HG03139 (cell line): ENCODE data around the gene UBE4B.
"Not testable (repeated sequence)": the region's sequence is repeated elsewhere in the genome, so short reads cannot be mapped to it uniquely, and the experiment has no call there.

ENCODE experiments used
- ATAC-seq: cut with Tn5 transposase; IDR thresholded peaks from one replicate; pipeline ENCODE4 v1.9.1; 2021; ENCODE audit not compliant: unreplicated experiment

Gene UBE4B

DNA sequence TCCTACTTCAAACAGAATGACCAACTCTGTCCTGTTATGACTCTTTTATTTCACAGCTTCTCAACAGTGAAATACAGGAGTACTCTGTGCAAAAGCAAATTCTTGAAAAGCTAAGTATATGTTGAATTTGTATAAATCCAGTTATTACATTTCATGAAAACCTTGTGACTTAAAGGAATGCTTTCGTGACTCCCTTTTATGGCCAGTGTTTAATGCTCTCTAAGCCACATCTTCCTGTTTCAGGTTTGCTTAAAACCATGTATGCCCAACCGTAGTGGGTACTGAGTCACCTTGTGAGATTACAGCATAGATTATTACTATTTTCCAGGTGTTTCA is 137.4 kb downstream of the UBE4B start:
- ATAC-seq, result no peak

DNA sequence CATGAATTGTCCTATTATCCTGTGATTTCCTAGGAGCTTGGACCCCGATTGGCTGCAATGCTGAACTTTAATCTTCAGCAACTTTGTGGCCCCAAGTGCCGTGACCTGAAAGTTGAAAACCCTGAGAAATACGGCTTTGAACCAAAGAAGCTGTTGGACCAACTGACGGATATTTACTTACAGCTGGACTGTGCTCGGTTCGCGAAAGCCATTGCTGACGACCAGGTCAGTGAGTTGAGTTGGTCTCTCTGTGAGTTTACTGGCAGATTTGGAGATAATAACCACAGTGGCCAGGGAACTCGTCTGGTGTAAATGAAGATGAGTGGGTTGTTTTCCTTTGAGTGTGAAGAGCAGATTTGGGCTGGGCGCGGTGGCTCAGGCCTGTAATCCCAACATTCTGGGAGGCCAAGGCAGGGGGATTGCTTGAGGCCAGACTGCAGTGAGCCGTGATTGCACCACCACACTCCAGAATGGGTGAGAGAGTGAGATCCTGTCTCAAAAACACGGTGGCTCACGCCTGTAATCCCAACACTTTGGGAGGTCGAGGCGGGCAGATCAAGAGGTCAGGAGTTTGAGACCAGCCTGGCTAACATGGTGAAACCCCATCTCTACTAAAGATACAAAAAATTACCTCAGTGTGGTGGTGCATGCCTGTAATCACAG is 138.5 kb downstream of the UBE4B start:
- ATAC-seq, result no peak

DNA sequence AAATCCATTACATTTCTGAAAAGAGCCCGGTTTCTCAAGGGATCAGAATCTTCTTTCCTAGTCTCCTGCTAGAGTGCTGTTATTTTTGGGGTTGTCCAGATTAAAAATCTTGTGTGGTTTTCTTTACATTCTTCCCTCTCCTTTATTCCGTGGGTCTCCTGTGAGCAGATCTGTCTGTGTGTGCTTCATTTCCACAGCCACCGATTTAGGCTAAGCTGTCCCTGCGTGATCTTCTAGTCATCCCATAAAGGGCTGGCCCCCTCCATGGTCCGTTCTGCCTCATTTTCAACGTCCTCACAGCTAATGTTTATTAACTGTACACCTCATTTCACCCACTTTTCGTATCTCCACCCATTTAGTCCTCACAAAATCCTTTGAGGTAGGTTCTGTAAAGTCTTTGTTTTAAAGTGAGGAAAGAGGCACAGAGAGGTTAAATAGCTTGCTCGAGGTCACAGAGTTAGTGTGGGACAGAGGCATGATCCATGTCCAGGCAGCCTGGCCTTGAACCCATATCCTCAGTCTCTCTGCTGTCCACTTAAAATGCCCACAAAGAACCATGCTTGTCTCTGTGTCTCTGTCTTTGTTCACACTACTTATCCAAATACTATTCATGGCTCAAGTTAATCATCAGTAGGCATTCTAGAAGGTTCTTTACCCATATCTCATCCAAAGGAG is 139.4 kb downstream of the UBE4B start:
- ATAC-seq, result no peak

DNA sequence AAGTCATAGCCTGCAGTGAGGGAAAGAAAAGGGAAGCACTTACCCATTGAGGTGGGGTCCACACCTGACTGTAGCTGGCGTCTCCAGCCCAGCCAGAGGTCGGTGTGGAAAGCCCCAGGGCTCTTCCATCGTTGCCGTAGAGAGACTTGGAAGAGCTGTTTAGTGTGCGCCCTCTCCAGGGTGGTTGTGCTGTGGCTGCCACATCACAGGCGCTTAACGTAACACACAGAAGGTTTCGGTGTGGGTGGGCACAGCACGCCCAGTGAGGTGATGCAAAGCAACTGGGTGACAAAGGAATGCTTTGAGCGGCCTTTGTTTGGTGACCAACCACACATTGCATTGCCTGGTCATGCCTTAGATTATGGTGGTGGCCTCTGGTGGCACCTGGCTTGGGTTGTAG is 140.8 kb downstream of the UBE4B start:
- ATAC-seq, result no peak

DNA sequence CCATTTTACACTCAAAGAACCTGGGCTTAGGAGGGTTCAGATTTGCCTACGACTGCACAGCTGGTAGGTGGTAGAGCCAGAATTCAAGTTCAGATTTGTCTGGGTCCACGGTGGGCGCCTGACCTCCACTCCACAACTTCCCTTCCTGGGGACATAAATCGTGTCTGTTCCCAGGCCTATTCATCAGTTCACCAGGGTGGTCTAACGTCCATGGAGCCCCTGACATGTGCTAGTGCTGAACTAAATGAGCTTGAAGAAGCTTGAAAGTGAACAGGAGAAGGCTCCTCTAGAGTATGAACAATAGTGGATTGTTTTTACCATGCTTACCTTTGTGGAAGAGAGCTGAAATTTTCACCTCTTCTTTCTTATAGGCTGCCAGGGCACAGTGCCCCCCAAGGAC is 145.1 kb downstream of the UBE4B start:
- no peak for ATAC-seq

DNA sequence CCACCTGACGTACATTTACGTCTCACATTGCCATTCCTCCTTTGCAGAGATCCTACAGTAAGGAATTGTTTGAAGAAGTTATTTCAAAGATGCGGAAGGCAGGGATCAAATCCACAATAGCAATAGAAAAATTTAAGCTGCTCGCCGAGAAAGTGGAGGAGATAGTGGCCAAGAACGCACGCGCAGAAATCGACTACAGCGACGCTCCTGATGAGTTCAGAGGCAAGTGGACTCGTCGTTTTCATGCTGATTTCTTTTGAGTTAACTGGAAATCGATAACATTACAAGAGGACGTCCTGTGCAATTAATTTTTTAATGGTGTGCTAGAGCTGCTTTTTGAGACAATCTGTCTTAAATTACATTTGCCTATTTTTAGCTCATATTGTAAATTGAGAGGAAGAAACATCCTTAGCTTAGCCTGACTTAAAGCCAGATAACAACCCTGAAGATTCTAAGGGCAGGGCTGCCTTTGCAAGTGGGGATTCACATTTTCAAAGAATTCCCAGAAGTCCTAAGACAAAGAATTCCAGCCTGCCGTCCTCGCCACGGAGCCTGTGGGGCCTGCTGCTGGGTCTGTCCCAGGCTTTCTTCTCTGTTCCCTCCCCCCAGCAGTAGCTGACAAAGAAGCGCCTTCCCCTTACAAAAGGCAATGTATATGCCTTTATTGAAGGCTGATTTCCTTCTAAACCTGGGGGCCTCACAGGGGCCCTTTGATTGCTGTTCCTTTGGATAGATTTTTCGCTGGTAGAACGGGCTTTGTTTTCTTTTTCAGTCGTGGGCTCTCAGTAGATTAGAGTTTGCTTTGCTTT is 146.0 kb downstream of the UBE4B start:
- ATAC-seq, result no peak

DNA sequence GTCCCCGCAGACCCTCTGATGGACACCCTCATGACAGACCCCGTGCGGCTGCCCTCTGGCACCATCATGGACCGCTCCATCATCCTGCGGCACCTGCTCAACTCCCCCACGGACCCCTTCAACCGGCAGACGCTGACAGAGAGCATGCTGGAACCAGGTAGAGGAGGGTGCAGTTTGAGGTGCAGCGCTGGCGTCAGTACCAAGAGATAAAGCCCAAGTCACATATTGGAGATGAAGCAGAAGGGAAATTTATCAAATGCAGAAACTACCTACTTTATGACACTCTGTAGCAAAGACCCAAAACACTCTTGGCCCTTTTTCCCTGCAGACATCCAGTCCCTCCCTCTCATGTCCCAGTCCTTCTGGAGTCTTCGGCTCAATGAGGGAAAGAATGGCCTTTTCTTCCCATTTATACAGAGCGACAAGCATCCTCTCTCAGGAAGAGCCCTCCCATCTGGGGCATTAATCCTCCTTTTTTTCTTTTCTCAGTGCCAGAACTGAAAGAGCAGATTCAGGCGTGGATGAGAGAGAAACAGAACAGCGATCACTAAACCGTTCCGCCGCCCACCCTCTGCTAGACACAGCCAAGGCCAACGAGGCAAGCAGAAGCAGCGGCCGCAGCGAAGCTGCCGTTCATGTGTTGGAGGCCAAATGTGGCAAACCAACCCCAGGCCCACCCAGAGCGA is 146.8 kb downstream of the UBE4B start:
- no peak for ATAC-seq

DNA sequence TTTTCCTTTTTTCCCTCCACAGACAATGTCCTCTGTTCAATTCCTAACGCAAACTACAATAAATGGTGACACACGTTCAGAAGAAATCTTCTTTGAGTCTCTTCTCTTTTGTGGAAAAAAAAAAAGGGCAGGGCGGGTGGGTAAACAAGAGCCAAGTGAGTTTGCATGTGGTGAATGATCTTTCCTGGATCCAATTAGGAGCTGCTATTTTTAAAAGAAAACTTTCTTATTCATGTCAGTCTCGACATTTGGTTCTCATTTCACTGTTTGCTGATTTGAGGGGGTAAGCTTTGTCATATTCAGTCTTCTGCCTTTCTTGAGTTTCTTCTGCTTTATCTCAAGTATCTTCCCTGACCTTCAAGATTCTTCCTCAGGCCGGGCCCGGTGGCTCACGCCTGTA is 148.4 kb downstream of the UBE4B start:
- ATAC-seq, result no peak

DNA sequence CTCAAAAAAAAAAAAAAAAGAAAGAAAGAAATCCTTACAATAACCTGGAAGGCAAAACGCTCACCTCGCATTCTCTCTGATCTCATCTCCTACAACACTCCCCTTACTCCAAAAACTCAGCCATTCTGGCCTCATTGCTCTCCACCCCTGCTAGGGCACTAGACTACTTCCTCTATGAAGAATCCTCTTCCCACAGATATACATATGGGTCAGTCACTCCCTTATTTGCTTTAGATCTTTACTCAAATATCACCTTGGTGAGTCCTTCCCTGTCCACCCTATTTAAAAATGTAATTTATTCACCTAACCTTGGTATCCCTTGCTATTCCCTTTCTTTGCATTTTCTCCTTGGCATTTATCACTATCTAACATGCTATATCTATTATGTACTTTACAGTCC is 153.0 kb downstream of the UBE4B start:
- no peak for ATAC-seq

DNA sequence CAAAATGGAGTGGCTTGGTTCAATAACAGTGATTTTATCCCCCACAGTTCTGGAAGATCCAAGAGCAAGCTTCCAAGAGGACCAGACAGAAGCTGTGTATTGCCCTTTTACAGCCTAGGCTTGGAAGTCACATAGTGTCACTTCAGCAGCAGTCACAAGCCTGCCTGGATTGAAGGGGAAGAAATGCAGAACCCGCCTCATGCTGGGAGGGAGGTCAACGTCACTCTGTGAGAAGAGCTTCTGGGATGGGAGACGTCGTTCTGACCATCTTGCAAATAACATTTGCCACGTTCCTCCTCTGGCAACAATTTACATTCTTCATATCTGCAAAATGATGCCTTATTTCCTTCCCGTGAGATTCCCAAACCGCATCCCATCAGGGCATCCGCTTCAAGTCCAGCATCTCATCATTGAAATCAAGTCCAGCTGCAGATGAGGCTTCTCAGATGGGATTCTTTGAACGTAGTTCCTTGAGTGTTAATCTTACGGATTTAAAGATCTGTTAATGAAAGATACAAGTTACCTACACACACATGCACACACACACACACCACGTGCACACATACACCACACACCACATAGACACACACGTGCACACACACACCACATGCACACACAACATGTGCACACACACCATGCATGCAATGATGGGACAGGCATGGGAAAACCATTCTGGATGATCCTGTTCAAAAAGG is 153.7 kb downstream of the UBE4B start:
- no peak for ATAC-seq

DNA sequence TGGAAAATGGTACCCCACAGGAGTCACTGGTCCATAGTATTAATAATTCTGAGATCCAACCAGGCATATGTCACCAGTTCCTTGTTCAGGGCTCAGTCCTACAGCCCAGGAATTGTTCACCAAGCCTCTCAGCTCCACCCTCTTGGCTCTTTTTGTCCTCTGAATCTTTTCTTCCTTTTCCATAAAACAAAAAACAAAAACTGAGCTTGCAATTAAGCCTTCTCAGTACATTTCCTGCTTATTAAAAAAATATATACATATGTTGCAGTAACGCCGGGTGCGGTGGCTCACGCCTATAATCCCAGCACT is 154.2 kb downstream of the UBE4B start:
- no peak for ATAC-seq

DNA sequence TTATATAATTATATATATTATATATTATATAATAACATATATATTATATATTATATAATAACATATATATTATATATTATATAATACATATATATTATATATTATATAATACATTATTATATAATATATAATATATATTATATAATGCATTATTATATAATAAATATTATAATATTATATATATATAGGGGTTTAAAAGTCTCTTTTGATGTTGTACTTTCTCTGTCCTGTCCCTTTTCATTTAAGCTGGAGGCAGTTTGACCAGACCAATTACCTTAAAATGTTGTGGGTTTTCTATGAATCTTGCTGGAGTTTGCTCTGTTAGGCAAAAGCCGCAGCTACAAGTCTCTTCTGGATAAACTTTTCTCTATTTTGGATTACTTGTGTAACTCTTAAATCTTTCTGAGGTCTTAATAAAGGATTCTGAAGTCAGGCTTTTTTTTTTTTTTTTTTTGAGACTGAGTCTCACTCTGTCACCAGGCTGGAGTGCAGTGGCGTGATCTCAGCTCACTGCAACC is 155.4 kb downstream of the UBE4B start:
- no peak for ATAC-seq

DNA sequence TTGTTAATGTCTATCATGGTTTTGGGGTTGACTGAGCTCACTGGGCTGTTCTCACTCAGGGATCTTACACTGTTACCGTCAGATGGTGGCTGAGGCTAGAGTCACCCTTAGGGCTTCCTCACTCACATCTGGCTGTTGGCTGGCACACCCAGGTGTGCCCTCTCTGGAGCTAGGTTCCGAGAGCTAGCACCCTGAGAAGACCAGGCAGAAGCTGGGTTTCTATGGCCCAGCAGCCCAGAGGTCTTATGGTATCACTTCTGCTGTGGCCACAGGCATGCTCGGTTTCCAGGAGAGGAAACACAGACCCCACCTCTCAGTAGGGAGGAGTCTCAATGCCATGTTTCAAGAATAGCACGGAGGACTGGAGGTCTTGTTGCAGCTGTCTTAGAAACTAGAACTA is 156.9 kb downstream of the UBE4B start:
- ATAC-seq, result no peak

DNA sequence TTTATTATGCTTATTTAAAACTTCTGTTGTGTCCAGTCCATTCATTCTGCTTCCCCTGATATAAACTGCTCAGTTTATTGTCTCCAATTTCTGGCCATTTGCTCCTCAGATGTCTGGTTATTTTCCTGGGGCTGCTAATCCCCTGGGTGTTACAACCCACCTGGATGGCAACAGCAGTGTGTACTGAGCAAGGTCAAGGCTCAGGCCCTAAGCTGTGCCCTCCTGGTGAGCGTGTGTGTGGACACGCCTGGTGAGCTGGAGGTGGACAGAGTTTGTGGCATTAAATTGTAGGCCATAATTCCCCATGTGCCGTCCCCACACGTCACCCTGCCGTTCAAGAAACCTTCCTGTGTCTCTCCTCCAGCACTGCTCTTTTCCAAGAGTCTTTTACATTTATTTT is 159.5 kb downstream of the UBE4B start:
- ATAC-seq, result no peak

DNA sequence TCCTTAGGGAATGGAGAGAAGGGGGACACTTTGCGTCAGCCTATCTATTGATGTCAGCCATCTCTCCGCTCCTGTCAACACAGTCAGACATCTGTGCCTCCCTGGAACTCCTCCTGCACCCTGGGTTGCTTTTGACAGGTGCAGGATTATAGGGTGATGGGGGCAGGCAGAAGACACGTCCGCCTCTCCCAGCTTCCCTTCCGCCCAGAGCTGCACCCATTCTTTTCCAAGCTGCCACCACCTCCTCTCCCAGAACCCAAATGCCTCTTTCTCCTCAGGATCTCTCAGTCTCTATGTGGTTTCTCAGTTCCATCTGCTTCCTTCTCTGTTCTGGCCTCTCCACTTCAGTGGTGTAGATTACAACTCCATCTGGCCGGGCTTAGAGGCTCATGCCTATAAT is 160.5 kb downstream of the UBE4B start:
- no peak for ATAC-seq

DNA sequence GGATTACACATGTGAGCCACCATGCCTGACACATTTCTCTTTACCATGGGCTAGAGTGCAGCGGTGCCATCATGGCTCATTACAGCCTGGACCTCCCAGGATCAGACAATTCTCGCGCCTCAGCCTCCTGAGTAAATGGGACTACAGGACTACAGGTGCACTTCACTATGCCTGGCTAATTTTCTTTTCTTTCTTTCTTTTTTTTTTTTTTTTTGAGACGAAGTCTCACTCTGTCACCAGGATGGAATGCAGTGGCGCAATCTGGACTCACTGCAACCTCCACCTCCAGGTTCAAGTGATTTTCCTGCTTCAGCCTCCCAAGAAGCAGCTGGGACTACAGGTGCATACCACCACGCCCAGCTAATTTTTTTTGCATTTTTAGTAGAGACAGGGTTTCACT is 162.8 kb downstream of the UBE4B start:
- ATAC-seq, result no peak

DNA sequence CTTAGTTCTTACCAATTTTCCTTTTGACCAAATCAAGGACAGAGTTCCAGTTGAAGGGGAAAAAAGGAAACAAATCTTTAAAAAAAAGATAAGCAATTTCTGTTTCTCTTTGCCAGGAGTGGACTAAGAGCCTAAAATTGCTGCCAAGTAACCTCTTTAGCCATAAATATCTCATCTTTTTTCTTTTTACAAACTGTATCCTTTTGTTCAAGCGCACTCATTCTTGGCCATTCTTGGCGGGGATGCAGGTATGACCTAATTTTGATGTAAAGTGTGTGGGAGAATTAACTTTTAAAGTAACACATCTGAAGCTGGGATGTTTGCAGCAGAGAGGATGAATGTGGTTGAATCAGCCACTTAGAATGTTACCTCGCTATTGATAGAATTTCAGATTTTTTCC is 164.2 kb downstream of the UBE4B start:
- ATAC-seq, result no peak

DNA sequence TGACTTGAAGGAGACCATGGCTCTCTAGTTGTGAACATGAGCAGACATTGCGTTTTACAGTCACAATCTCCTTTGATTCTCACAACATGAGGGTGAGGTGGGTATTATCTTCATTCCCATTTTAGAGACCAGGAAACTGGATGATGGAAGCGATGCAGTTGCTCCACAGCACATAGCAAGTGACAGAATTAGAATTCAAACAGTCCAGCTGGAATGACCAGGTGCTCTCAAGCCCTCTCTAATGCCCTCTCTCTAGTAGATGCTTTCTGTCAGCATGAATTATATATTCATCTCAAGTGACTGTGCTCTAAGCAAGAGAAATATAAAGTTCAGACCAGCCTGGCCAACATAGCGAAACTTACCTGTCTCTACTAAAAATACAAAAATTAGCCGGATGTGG is 167.9 kb downstream of the UBE4B start:
- no peak for ATAC-seq

DNA sequence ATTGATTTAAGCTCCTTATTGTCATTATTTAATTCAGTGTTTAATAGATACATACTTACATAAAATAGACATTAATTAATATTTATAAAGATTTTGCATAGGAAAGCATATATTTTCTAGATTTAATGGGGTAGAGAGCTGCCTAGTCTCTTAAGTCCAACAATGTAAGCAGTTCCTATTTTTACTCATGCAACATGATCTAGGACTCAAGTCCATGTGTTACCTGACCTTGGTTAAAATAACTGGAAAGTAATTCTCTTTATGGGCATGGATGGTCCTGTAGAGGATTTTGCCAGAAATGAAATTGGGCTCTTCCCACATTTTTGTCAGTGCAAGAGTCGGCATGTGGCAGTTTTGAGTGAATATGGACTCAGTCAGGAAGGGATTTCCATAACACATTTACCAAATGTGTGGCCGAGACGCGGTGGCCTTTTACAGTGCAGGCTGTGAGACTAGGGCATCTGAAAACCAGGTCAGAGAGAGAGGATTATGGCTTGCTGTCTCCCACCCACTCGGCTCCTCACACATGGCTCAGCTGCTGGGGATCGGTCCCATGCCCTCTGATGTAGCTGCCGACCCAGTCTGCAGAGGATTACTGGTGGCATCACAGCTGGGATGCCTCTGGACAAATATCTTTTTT is 171.4 kb downstream of the UBE4B start:
- no peak for ATAC-seq

DNA sequence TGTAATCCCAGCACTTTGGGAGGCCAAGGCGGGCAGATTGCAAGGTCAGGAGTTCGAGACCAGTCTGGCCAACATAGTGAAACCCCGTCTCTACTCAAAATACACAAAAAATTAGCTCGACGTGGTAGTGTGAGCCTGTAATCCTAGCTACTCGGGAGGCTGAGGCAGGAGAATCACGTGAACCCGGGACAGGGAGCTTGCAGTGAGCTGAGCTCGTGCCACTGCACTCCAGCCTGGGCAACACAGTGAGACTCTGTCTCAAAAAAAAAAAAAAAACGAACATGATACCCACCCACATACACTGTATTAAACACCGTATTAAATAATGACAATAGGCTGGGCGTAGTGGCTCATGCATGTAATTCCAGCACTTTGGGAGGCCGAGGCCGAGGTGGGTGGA is 172.4 kb downstream of the UBE4B start:
- not testable (repeated sequence) for ATAC-seq

DNA sequence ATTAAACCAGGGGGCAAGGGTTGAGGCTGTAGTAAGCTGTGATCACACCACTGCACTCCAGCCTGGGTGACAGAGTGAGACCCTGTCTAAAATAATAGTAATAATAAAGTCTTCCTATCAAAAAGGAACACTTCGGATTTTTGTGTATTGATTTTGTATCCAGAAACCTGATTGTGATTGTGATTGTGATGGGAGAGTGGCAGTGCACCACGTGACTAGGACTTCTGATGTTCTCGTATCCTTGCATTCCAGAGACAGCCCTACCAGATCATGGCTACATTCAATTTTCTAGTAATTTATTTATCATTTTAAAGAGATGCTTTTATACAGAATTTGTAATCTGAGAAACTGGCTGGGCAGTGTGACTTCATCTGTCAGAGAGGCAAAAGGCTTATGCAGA is 175.1 kb downstream of the UBE4B start:
- ATAC-seq, result no peak
